A673 (cell line): ENCODE data around the gene PGBD5.

Source experiments
- EZH2 ChIP-seq: fragments of 200-600 bp; sonication (generic); IDR thresholded peaks from 2 replicates; pipeline ENCODE4 v1.6.1; 2017; ENCODE audit warnings: borderline replicate concordance, low read depth, mild to moderate bottlenecking, mixed read lengths, antibody characterized with exemption, low read length; ENCODE audit not compliant: poor library complexity, severe bottlenecking
- TF ChIP-seq, protein P1 (sequence below): fragments of 300-800, 200-600 bp; sonication (generic); conservative IDR thresholded peaks from 2 replicates; pipeline ENCODE4 v1.5.1; 2017; ENCODE audit warnings: low read depth, mild to moderate bottlenecking, antibody characterized with exemption, low read length, moderate library complexity, mixed read lengths

DNA sequence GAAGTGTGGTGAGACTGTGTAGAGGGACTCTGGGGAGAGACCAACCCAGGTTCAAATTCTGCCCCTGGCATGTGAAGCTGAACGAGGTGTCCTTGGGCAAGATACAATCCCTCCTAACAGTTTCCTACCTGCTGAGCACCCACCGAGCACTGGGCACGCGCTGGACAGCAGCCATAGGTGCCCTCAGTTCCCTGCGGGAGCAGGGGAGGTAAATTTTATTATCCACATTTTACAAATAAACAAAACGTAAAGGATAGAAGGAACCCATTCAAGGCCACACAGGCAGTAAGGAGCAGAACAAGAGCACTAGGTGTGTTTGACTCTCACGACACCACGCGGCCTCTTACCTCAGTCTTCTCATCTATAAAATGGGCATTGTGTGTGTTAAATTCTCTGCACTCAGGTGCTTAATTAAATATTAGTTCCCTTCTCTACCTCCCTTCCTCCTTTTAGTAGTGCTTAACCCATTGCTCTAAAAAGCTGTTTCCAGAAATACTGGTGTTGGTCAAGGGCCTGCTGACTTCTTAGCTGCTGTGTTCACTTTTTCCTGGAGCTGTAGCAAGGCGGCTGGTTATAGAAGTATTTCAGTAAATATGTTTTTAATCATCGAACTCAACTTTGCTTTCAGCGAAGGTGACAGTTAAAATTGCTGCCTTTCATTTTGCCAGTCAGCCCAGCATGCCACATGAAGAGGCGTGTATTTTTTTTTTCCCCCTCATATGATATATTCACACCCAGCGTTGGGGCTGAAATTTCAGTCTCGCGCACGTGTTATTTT is 41.6 kb downstream of the PGBD5 start:
- TF ChIP-seq, protein P1, sequence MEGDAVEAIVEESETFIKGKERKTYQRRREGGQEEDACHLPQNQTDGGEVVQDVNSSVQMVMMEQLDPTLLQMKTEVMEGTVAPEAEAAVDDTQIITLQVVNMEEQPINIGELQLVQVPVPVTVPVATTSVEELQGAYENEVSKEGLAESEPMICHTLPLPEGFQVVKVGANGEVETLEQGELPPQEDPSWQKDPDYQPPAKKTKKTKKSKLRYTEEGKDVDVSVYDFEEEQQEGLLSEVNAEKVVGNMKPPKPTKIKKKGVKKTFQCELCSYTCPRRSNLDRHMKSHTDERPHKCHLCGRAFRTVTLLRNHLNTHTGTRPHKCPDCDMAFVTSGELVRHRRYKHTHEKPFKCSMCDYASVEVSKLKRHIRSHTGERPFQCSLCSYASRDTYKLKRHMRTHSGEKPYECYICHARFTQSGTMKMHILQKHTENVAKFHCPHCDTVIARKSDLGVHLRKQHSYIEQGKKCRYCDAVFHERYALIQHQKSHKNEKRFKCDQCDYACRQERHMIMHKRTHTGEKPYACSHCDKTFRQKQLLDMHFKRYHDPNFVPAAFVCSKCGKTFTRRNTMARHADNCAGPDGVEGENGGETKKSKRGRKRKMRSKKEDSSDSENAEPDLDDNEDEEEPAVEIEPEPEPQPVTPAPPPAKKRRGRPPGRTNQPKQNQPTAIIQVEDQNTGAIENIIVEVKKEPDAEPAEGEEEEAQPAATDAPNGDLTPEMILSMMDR, result no peak
- no peak for TF ChIP-seq EZH2
